ENCODE results near the gene FER1L5.

- TF ChIP-seq CTCF (IDR thresholded peaks at IDR 0.05) (no peak), POLR2A (IDR thresholded peaks at IDR 0.05) (no peak), POLR2AphosphoS5 (IDR thresholded peaks at IDR 0.05) (no peak)
Observed at GRCh38 chr2:96751800-96752199, 109.2 kb downstream of the FER1L5 start.
